HG03520 (cell line): ENCODE data around the gene FAM13A.
A peak's percentile ranks its signal among the peaks of the same experiment; 100 is the strongest.
"Not testable (repeated sequence)": the region's sequence is repeated elsewhere in the genome, so short reads cannot be mapped to it uniquely, and the experiment has no call there.

Experiments used
- ATAC-seq: cut with Tn5 transposase; IDR thresholded peaks from one replicate; pipeline ENCODE4 v1.9.1; 2021; ENCODE audit warnings: mild to moderate bottlenecking, moderate library complexity; ENCODE audit not compliant: unreplicated experiment

FAM13A gene

GRCh38 chr4:88858752-88859151 is 198.2 kb downstream of the FAM13A start:
- ATAC-seq: peak; percentile 97

GRCh38 chr4:88857588-88857987 is 199.4 kb downstream of the FAM13A start:
- ATAC-seq: no peak

- no peak for ATAC-seq
These were observed 202.5 kb downstream of the FAM13A start for GRCh38 chr4:88854481-88854880.

GRCh38 chr4:88853583-88853982 is 203.4 kb downstream of the FAM13A start:
- not testable (repeated sequence) for ATAC-seq

- no peak for ATAC-seq
These were observed 210.7 kb downstream of the FAM13A start for GRCh38 chr4:88846206-88846790.

- ATAC-seq: no peak
These were observed 213.8 kb downstream of the FAM13A start for GRCh38 chr4:88843067-88843685.

GRCh38 chr4:88841635-88842034 is 215.3 kb downstream of the FAM13A start:
- no peak for ATAC-seq

GRCh38 chr4:88836216-88836615 is 220.8 kb downstream of the FAM13A start:
- no peak for ATAC-seq

GRCh38 chr4:88831031-88831430 is 226.0 kb downstream of the FAM13A start:
- ATAC-seq: no peak

GRCh38 chr4:88830598-88830997 is 226.4 kb downstream of the FAM13A start:
- ATAC-seq: no peak

GRCh38 chr4:88828842-88829571 is 228.0 kb downstream of the FAM13A start:
- no peak for ATAC-seq

GRCh38 chr4:88827442-88827841 is 229.5 kb downstream of the FAM13A start:
- no peak for ATAC-seq

- no peak for ATAC-seq
These were observed 230.2 kb downstream of the FAM13A start for GRCh38 chr4:88826771-88827170.

- ATAC-seq: no peak
These were observed 231.1 kb downstream of the FAM13A start for GRCh38 chr4:88825931-88826330.

GRCh38 chr4:88823058-88823919 is 233.7 kb downstream of the FAM13A start:
- ATAC-seq: peak; percentile 98

GRCh38 chr4:88822034-88822789 is 234.8 kb downstream of the FAM13A start:
- no peak for ATAC-seq

GRCh38 chr4:88821522-88821921 is 235.5 kb downstream of the FAM13A start:
- no peak for ATAC-seq

- ATAC-seq: no peak
These were observed 236.1 kb downstream of the FAM13A start for GRCh38 chr4:88820698-88821415.

- no peak for ATAC-seq
These were observed 236.9 kb downstream of the FAM13A start for GRCh38 chr4:88819818-88820697.
